GM18505 (cell line): ENCODE measurements around the gene GRID2IP.

Experiments used
- ATAC-seq: cut with Tn5 transposase; IDR thresholded peaks from one replicate; pipeline ENCODE4 v1.9.1; 2021; ENCODE audit not compliant: unreplicated experiment
- POLR2A ChIP-seq: IDR thresholded peaks from 4 replicates; pipeline ENCODE4 v1.6.1; 2011; ENCODE audit warnings: borderline replicate concordance; ENCODE audit not compliant: insufficient read depth, insufficient read length; ENCODE audit errors: extremely low read depth

GRID2IP gene

DNA sequence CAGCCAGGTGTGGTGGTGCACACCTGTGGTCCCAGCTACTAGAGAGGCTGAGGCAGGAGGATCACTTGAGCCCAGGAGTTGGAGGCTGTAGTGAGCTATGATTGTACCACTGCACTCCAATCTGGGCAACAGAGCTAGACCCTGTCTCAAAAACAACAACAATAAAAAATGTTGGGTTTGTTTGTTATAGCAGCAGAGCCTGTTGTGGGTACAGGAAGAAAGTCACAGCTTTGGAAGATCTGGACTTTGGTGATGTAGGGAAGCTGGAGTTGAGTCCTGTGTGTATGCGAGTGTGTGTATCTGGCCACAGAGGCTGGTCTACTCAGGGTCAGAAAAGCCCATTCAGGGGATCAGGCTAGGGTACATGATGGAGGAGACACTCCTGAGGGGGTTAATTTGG lies 3.9 kb downstream of the GRID2IP start:
- no peak for TF ChIP-seq POLR2A
- no peak for ATAC-seq

DNA sequence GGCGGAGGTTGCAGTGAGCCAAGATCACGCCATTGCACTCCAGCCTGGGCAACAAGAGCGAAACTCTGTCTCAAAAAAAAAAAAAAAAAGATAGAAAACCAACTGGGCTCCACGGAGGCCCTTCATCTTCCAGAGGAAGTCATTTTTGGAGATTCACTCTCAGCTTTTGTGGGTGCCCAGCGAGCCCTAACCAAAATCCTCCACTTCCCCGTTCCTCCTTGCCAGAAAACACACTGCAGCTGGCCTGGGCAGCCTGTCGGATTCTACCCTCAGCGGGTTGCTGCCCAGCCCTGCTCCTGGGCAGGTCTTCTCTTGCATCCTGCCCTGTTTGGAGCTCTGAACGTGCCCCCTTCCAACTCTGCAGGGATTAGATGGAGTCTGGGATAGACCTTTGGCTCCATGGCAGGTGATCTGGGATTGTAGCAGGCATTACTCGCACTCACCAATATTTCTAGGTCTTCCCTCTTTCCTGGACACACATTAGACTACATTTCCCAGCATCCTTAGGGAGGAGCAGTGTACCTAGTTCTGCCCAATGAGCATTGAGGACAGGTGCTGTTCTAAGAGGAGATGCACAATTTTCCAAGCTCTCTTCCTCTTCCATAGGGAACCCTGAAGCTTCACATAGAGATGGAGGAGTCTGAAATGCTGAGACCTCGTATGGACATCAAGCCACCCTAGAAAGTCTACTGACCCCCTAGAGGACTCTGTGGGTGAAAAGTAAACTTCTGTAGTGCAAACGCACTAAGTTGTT lies 4.6 kb downstream of the GRID2IP start:
- no peak for TF ChIP-seq POLR2A
- no peak for ATAC-seq

DNA sequence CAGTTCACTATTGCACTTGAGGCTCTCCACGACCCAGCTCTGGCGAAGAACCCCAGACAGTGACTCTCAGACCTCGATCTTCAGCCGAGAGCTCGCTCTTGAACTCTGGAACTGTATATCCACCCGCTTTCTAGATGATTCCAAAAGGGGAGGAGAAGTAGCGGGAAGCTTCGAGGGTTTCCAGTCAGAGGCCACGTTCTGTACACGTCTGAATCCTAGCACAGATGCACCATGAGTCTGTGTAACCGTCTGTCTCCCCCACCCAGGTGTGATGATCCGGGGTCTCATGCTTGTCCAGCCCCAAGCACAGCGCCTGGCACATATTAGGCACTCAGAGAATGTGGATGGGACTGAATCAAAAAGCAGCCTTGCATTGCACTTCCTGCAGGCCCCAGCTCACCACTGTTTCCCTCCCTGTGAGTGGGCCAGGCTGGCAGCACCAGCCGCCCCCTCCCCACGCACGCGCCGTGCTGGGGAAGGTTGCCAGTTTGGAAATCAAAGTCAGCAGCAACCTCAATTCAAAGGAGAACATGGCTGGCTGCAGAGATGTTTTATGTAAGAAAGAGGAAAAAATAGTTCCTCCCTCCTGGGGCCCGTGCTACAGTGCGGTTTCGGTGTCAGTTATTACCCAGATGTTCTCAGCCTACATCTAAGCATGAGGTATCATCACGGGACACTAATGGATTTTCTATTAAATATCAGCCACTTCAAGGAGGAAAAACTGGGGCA lies 5.7 kb downstream of the GRID2IP start:
- TF ChIP-seq POLR2A, result no peak
- ATAC-seq, result no peak

GRCh38 chr7:6542368-6542767 lies 8.9 kb downstream of the GRID2IP start:
- ATAC-seq, result no peak
- no peak for TF ChIP-seq POLR2A

GRCh38 chr7:6536262-6537260 lies 14.7 kb downstream of the GRID2IP start:
- ATAC-seq, result no peak
- no peak for TF ChIP-seq POLR2A

GRCh38 chr7:6533893-6534495 lies 17.3 kb downstream of the GRID2IP start:
- no peak for TF ChIP-seq POLR2A
- ATAC-seq, result no peak

DNA sequence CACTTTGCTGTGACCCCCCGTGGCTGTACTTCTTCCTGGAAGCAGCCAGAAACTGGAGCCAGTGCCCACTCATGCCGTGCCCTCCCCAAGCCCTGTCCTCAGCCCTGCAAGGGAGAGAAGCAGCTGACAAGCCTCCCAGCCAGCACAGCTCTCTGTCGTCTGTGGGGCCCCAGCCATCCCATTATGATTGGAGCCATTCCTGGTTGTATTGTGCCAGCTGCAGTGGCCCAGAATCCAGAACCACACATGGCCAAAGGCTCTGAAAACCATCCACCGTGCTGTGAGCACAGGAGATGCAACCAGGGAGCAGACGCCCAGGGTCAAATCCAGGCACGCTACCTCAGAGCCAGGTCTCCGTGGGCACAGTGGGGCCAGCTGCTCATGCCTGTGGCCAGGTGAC lies 18.7 kb downstream of the GRID2IP start:
- TF ChIP-seq POLR2A, result no peak
- ATAC-seq, result no peak

- no peak for TF ChIP-seq POLR2A
- ATAC-seq, result no peak
Observed at GRCh38 chr7:6531492-6532279, 19.6 kb downstream of the GRID2IP start.

DNA sequence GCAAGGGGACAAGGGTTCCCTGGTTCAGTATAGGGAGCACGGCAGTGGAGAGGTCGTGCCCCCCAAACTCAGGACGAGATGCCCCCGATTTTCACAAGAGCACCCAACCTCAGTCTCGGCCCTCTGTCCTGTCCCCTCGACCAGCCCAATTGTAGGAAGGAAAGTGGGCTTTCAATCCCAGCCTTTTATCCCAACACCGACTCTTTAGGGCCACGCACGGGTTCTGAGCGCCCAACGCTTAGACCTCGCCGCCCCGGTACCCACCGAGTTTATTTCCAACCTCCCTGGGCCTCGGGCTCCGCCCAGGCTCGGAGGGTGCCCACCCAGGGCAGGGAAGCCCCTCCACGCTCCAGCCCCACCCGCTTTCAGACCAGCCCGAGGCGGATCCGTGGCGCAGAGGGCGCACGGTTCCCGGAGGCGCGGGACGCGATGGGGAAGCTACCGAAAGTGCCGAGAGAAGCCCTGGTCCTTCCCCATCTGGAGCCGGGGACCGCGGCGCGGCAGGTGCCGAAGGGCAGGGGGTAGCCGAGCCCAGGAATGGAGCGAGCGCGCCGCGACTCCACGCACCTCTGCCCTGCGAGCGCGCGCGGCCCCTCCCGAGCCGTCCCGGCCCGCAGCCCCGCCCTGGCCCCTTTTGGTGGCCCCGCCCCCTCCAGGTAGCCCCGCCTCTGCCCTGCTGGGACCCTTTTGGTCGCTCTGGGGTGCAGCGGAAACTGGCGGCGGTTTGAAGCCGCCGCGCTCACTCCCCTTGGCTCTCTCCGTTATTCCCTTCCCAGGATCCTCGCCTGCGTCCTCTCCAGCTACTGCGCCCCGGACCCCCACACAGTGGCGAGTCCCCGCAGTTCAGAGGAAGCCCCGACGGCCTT lies 20.4 kb downstream of the GRID2IP start:
- TF ChIP-seq POLR2A, result no peak
- ATAC-seq, result peak; percentile 55

DNA sequence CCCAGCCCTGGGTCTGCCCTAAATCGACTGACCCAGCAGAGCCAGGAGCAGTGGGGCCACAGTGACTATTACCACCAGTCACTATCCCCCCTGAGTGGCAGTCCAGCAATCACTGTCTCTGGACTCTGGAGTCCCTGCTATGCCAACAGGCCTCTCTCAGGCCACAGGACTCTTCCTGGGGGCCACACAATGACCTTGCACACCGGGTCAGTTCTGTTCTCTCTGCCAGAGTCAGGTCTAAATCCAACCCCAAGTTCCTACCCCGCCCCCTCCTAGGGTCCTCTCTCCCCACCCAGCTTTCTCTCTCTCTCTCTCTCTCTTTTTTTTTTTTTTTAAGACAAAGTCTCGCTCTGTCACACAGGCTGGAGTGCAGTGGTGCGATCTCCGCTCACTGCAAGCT lies 21.6 kb downstream of the GRID2IP start:
- TF ChIP-seq POLR2A, result no peak
- no peak for ATAC-seq

DNA sequence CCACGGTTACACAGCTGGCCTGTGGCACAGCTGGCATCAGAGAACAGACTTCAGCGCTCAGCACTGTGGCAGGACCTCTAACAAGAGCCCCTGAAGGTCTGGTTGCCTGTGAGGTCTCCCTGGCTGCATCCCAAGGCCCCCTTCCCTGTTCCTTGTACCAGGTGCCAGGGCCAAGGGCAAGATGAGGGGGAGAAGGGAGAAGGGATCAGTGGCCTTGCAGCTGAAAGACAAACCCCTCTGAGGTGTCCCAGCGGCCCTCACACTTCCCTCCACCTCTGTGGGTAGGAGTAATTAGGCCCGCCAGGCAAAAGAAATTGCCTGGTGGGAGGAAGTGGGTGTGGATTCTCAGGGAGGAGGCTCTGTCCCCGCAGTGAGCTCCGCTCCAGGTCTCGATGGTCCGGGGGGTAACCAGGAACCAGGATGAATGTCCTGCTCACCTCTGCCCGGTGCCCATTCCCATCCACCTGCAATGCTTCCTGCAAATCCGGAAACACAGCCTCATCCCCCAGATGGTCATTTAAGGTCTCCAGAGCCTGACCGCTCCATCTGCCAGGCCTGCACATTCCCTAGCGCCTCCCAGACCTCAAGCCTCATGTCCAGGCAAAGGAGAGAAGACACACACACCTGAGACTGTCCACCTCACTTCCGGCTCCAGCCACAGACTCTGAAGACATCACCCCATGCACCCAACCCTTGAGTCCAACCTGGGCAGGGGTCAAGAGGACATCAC lies 22.7 kb downstream of the GRID2IP start:
- TF ChIP-seq POLR2A, result no peak
- no peak for ATAC-seq

- no peak for ATAC-seq
- no peak for TF ChIP-seq POLR2A
Observed at GRCh38 chr7:6526997-6527378, 24.3 kb downstream of the GRID2IP start.
